OCI-LY3 (cell line): ENCODE measurements around the gene SCN3A.

Experiments
- EZH2phosphoT487 ChIP-seq: fragments of 200-600 bp; shearing (Covaris generic); IDR thresholded peaks from 2 replicates; pipeline ENCODE4 v1.6.1; 2018; ENCODE audit warnings: antibody characterized with exemption, mixed run types, low read depth
- TF ChIP-seq, protein P1 (sequence below): fragments of 200-600, 300-600 bp; sonication (generic); IDR thresholded peaks from 2 replicates; pipeline ENCODE4 v1.5.1; 2014; ENCODE audit warnings: antibody characterized with exemption, low read length, low read depth

DNA sequence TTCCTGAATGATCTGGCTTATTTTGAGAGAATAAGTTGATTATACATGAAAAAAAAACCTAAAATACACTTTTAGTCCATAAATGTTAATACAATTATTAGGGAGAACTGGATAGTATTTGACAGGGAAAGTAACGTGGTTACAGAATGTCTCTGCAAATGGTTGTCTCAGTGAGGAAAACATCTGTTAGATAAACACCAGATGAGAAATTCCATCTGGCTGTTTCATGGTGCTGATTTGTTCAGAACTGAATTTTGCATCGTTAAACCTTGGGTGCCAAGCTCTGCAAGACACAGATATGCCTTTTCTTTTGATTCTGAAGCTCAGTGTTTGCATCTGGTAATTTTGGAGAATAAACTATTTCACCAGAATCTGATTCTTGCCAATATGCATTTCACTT, 90.4 kb downstream of the SCN3A start:
- TF ChIP-seq, protein P1, sequence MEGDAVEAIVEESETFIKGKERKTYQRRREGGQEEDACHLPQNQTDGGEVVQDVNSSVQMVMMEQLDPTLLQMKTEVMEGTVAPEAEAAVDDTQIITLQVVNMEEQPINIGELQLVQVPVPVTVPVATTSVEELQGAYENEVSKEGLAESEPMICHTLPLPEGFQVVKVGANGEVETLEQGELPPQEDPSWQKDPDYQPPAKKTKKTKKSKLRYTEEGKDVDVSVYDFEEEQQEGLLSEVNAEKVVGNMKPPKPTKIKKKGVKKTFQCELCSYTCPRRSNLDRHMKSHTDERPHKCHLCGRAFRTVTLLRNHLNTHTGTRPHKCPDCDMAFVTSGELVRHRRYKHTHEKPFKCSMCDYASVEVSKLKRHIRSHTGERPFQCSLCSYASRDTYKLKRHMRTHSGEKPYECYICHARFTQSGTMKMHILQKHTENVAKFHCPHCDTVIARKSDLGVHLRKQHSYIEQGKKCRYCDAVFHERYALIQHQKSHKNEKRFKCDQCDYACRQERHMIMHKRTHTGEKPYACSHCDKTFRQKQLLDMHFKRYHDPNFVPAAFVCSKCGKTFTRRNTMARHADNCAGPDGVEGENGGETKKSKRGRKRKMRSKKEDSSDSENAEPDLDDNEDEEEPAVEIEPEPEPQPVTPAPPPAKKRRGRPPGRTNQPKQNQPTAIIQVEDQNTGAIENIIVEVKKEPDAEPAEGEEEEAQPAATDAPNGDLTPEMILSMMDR, result no peak
- no peak for TF ChIP-seq EZH2phosphoT487
